NB4 (cell line): ENCODE data around the gene RASA3.

Source experiments
- CTCF ChIP-seq: IDR thresholded peaks from one replicate; pipeline ENCODE4 v1.5.1; 2012; ENCODE audit warnings: low read depth, low read length
- MAX ChIP-seq: IDR thresholded peaks from 2 replicates; pipeline ENCODE4 v1.6.1; 2011; ENCODE audit warnings: low read depth, low read length
- MYC ChIP-seq: IDR thresholded peaks from 2 replicates; pipeline ENCODE4 v1.6.1; 2011; ENCODE audit warnings: low read depth, low read length
- POLR2A ChIP-seq: IDR thresholded peaks from 2 replicates; pipeline ENCODE4 v1.6.1; 2011; ENCODE audit warnings: mild to moderate bottlenecking; ENCODE audit not compliant: insufficient read length; ENCODE audit errors: extremely low read depth

- TF ChIP-seq MYC: no peak
- TF ChIP-seq CTCF: no peak
- TF ChIP-seq MAX: no peak
- TF ChIP-seq POLR2A: no peak
These were observed 45.0 kb downstream of the RASA3 start for GRCh38 chr13:114087430-114087829.
